Dedifferentiated amniotic fluid mesenchymal stem cell (primary cell): ENCODE data around the gene HMGN3.
"Not testable (repeated sequence)": the region's sequence is repeated elsewhere in the genome, so short reads cannot be mapped to it uniquely, and the experiment has no call there.

Experiments
- DNase-seq: peaks from one replicate; pipeline ENCODE4 v3.0.0-alpha.2; 2016; ENCODE audit errors: extremely low spot score

Gene HMGN3

GRCh38 chr6:79234150-79235022, at the start of gene HMGN3:
Gene HMGN3, minus strand, starts transcription at chr6:79234682.
- peak; percentile 95 for DNase-seq

GRCh38 chr6:79280756-79281155, 46.3 kb upstream of the HMGN3 start:
- no peak for DNase-seq

- DNase-seq: peak; percentile 24
These were observed 42.6 kb upstream of the HMGN3 start for GRCh38 chr6:79277109-79277508.

- peak; percentile 89 for DNase-seq
These were observed 35.4 kb upstream of the HMGN3 start for GRCh38 chr6:79269877-79270276.

GRCh38 chr6:79267128-79267527, 32.6 kb upstream of the HMGN3 start:
- DNase-seq: no peak

- no peak for DNase-seq
These were observed 31.6 kb upstream of the HMGN3 start for GRCh38 chr6:79266051-79266450.

- DNase-seq: no peak
These were observed 28.9 kb upstream of the HMGN3 start for GRCh38 chr6:79263359-79263758.

GRCh38 chr6:79261666-79262065, 27.2 kb upstream of the HMGN3 start:
- DNase-seq: no peak

GRCh38 chr6:79260772-79261171, 26.3 kb upstream of the HMGN3 start:
- DNase-seq: no peak

- peak; percentile 25 for DNase-seq
These were observed 23.1 kb upstream of the HMGN3 start for GRCh38 chr6:79257381-79258205.

GRCh38 chr6:79256770-79257169, 22.3 kb upstream of the HMGN3 start:
- not testable (repeated sequence) for DNase-seq

GRCh38 chr6:79255086-79255485, 20.6 kb upstream of the HMGN3 start:
- DNase-seq: not testable (repeated sequence)

- DNase-seq: no peak
These were observed 16.1 kb upstream of the HMGN3 start for GRCh38 chr6:79250559-79250958.

GRCh38 chr6:79250107-79250514, 15.6 kb upstream of the HMGN3 start:
- DNase-seq: no peak

- DNase-seq: no peak
These were observed 14.7 kb upstream of the HMGN3 start for GRCh38 chr6:79249136-79249535.

- DNase-seq: no peak
These were observed 12.4 kb upstream of the HMGN3 start for GRCh38 chr6:79246891-79247290.

- no peak for DNase-seq
These were observed 6.7 kb upstream of the HMGN3 start for GRCh38 chr6:79241228-79241627.

GRCh38 chr6:79240509-79240908, 6.0 kb upstream of the HMGN3 start:
- DNase-seq: no peak

- no peak for DNase-seq
These were observed 5.2 kb upstream of the HMGN3 start for GRCh38 chr6:79239536-79240168.

- DNase-seq: no peak
These were observed 4.4 kb upstream of the HMGN3 start for GRCh38 chr6:79238919-79239318.

GRCh38 chr6:79236711-79237110, 2.2 kb upstream of the HMGN3 start:
- DNase-seq: no peak

- DNase-seq: peak; percentile 79
These were observed 802 bp downstream of the HMGN3 start for GRCh38 chr6:79233611-79234149.
